ENCODE data around the gene SPATA21. TPM values are rescaled to one million over a fixed set of nuclear protein-coding genes. Genes with fewer than 3 reads are reported as not detected.

SPATA21 gene
- total RNA-seq, 1 donor from 2014 or later = not detected

DNA sequence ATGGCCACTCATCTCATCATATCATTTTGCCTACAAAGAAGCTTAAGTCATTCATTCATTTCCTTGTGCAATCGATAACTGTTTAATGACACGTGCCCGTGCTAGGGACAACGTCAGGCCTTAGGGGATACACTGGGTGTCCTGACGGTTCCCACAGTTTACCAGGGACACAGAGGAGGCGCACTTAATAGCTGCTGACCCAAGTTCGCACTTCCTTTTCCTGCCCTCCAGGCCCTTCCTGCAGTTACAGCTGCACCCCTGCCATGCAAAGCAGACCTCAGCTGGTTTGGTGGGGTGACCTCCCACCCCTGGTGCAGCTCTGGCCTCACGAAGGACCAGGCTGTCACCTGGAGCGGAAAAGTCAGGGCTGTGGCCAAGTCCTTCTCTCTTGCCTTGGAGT, 4.2 kb downstream of the SPATA21 start:
- no peaks in the 10 kb centered on the region for H3K4me1 Mint-ChIP-seq (ENCODE audit: low read depth, unreplicated experiment)
- no peak overlapping the region for H3K4me3 Mint-ChIP-seq (ENCODE audit: unreplicated experiment)
- DNase-seq (ENCODE audit: low read depth) (no peak), FAIRE-seq (no peak)
- H3K4me1 ChIP-seq (ENCODE audit: insufficient read depth, low read length) = no peaks in the 10 kb centered on the region
- H3K27ac ChIP-seq (ENCODE audit: low read depth, low read length) = no peak overlapping the region
- no peak overlapping the region for H3K4me2 ChIP-seq (ENCODE audit: low read length)
- H3K27me3 ChIP-seq (ENCODE audit: insufficient read depth, low read length) = peaks cover 5% of the 10 kb centered on the region
- no peaks in the 10 kb centered on the region for H3K9me3 Mint-ChIP-seq (ENCODE audit: unreplicated experiment)
- H3K9ac ChIP-seq (ENCODE audit: low read length) = no peak overlapping the region
- TF ChIP-seq EZH2 (IDR thresholded peaks at IDR 0.05; ENCODE audit: insufficient read depth, low read length) (no peak), CTCF (IDR thresholded peaks at IDR 0.05; ENCODE audit: insufficient read depth, low read depth, low read length) (no peak)
- no peak overlapping the region for H2AFZ ChIP-seq (ENCODE audit: low read depth, low read length)
- H3K9me3 ChIP-seq (ENCODE audit: insufficient read depth, low read depth, low read length) = no peaks in the 10 kb centered on the region
- H3K4me3 ChIP-seq (ENCODE audit: insufficient read depth, low read depth, low read length) = no peak overlapping the region
- no peaks in the 10 kb centered on the region for H3K36me3 Mint-ChIP-seq (ENCODE audit: low read depth, unreplicated experiment)
- no peaks in the 10 kb centered on the region for H3K79me2 ChIP-seq (ENCODE audit: insufficient read depth, low read length)
- H3K27ac Mint-ChIP-seq (ENCODE audit: unreplicated experiment) = no peak overlapping the region
- H4K20me1 ChIP-seq (ENCODE audit: insufficient read depth, low read length) = no peaks in the 10 kb centered on the region
- peaks cover 13% of the 10 kb centered on the region for H3K27me3 Mint-ChIP-seq (ENCODE audit: low read depth, unreplicated experiment)
- H3K36me3 ChIP-seq (ENCODE audit: insufficient read depth, low read length) = no peaks in the 10 kb centered on the region

- no peak overlapping the region for H3K4me2 ChIP-seq (ENCODE audit: low read length)
- no peaks in the 10 kb centered on the region for H3K79me2 ChIP-seq (ENCODE audit: insufficient read depth, low read length)
- FAIRE-seq (no peak), DNase-seq (ENCODE audit: low read depth) (no peak)
- no peaks in the 10 kb centered on the region for H4K20me1 ChIP-seq (ENCODE audit: insufficient read depth, low read length)
- Mint-ChIP-seq H3K36me3 (ENCODE audit: low read depth, unreplicated experiment) (no peaks in the 10 kb centered on the region), H3K4me1 (ENCODE audit: low read depth, unreplicated experiment) (no peaks in the 10 kb centered on the region), H3K27ac (ENCODE audit: unreplicated experiment) (no peak overlapping the region), H3K27me3 (ENCODE audit: low read depth, unreplicated experiment) (peaks cover 11% of the 10 kb centered on the region), H3K4me3 (ENCODE audit: unreplicated experiment) (no peak overlapping the region), H3K9me3 (ENCODE audit: unreplicated experiment) (no peaks in the 10 kb centered on the region)
- no peaks in the 10 kb centered on the region for H3K4me1 ChIP-seq (ENCODE audit: insufficient read depth, low read length)
- no peak overlapping the region for H3K27ac ChIP-seq (ENCODE audit: low read depth, low read length)
- no peak overlapping the region for H2AFZ ChIP-seq (ENCODE audit: low read depth, low read length)
- peaks cover 5% of the 10 kb centered on the region for H3K27me3 ChIP-seq (ENCODE audit: insufficient read depth, low read length)
- H3K4me3 ChIP-seq (ENCODE audit: insufficient read depth, low read depth, low read length) = no peak overlapping the region
- TF ChIP-seq CTCF (IDR thresholded peaks at IDR 0.05; ENCODE audit: insufficient read depth, low read depth, low read length) (no peak), EZH2 (IDR thresholded peaks at IDR 0.05; ENCODE audit: insufficient read depth, low read length) (no peak)
- H3K9ac ChIP-seq (ENCODE audit: low read length) = no peak overlapping the region
- no peaks in the 10 kb centered on the region for H3K9me3 ChIP-seq (ENCODE audit: insufficient read depth, low read depth, low read length)
- H3K36me3 ChIP-seq (ENCODE audit: insufficient read depth, low read length) = no peaks in the 10 kb centered on the region
These were observed 6.6 kb downstream of the SPATA21 start for GRCh38 chr1:16430606-16431005.

DNA sequence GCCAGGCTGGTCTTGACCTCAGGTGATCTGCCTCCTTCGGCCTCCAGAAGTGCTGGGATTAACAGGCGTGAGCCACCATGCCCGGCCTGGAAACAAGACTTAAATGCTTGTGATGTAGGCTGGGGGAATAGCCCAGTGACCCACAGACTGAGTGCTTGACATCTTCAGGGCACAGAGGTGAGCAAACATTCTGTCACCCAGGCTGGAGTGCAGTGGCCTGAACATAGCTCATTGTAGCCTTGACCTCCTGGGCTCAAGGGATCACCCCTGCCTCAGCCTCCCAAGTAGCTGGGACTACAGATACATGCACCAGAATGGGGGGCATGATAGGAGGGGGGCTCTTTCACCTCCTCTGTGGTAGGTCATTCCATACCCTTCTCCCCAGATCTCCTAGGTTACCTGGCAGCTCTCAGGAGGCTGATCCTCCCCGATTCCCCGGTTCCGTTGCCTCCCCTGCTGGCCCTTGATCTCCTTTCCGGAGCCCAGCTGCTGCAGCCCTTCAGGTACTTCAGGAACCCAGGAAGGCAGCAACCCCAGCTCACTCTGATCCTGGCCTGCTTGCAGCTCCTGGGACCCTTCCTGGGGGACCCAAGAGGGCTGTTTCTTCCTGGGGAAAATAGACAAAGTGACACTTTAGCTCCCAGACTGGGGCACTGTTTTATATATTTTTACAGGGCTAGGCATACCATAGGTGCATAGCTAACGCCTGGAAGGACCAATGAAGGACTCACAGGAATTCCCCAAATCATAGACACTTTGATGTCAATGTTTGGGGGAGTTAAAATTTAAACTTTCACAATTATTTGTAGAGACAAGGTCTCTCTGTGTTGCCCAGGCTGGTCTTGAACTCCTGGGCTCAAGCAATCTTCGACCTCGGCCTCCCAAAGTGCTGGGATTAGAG, 11.8 kb downstream of the SPATA21 start:
- DNase-seq (ENCODE audit: low read depth) (no peak), FAIRE-seq (no peak)
- Mint-ChIP-seq H3K4me1 (ENCODE audit: low read depth, unreplicated experiment) (no peaks in the 10 kb centered on the region), H3K9me3 (ENCODE audit: unreplicated experiment) (no peaks in the 10 kb centered on the region), H3K27ac (ENCODE audit: unreplicated experiment) (no peak overlapping the region), H3K4me3 (ENCODE audit: unreplicated experiment) (no peak overlapping the region), H3K27me3 (ENCODE audit: low read depth, unreplicated experiment) (peaks cover 11% of the 10 kb centered on the region), H3K36me3 (ENCODE audit: low read depth, unreplicated experiment) (no peaks in the 10 kb centered on the region)
- no peaks in the 10 kb centered on the region for H3K4me1 ChIP-seq (ENCODE audit: insufficient read depth, low read length)
- H2AFZ ChIP-seq (ENCODE audit: low read depth, low read length) = no peak overlapping the region
- H4K20me1 ChIP-seq (ENCODE audit: insufficient read depth, low read length) = no peaks in the 10 kb centered on the region
- H3K4me2 ChIP-seq (ENCODE audit: low read length) = no peak overlapping the region
- peaks cover 5% of the 10 kb centered on the region for H3K27me3 ChIP-seq (ENCODE audit: insufficient read depth, low read length)
- no peak for TF ChIP-seq EZH2 (IDR thresholded peaks at IDR 0.05; ENCODE audit: insufficient read depth, low read length)
- no peak for TF ChIP-seq CTCF (IDR thresholded peaks at IDR 0.05; ENCODE audit: insufficient read depth, low read depth, low read length)
- H3K79me2 ChIP-seq (ENCODE audit: insufficient read depth, low read length) = no peaks in the 10 kb centered on the region
- H3K36me3 ChIP-seq (ENCODE audit: insufficient read depth, low read length) = no peaks in the 10 kb centered on the region
- H3K4me3 ChIP-seq (ENCODE audit: insufficient read depth, low read depth, low read length) = no peak overlapping the region
- H3K27ac ChIP-seq (ENCODE audit: low read depth, low read length) = no peak overlapping the region
- no peaks in the 10 kb centered on the region for H3K9me3 ChIP-seq (ENCODE audit: insufficient read depth, low read depth, low read length)
- H3K9ac ChIP-seq (ENCODE audit: low read length) = no peak overlapping the region
